GM21619 (cell line): Measurements from ENCODE around the gene NPL.

Experiments
- ATAC-seq: cut with Tn5 transposase; IDR thresholded peaks from one replicate; pipeline ENCODE4 v1.9.1; 2021; ENCODE audit not compliant: unreplicated experiment

The NPL gene

DNA sequence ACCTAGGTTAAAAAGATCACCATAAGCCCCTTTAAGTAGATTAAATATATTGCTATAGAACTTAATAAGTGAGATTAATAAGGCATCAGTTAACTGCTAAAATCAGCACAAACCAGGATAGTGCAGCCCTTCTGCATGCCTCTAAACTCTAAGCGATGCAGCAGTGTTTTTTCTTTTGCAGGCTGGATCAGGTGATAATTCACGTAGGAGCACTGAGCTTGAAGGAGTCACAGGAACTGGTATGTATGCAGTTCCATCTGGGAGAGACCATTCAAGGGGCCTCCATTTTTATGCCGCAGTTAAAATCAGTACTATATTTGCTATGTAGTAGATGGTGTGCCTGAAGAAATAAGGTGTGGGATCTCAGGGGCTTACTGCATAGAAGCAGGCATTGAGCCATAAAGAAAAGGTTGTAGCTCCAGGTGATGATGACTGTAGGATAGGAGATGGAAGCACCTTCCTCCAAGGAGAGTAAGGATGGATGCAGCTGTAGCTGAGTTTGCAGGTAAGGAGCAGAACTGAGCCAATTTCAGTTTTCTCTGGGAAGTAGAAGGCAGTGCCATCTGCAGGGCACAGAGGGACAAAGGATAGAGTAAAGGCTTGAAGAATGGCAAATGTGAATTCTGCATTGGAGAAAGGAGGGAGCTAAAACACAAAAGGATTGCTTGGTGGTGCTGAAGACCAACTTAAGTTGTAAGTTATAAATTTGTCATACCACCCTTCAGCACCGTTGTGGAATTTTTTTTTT is 22.6 kb downstream of the NPL start:
- ATAC-seq, result no peak

DNA sequence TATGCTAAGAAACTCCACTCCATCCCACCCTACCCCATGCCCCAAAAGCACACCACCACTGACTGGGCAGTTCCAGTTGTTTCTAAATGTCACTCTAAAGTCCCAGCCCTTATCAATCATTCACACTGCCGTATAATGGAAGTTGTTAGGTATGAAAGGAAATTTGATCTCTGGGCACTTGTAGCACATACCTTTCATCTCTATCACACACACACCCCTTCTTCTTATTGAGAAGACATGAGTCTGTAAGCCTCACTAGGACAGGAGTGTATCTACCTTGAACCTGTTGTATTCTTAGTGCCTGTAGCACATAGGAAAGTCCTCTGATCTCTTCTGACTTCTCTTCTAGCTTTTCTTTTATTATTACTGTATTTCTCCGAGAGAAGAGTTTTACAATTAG is 27.3 kb downstream of the NPL start:
- ATAC-seq, result no peak

DNA sequence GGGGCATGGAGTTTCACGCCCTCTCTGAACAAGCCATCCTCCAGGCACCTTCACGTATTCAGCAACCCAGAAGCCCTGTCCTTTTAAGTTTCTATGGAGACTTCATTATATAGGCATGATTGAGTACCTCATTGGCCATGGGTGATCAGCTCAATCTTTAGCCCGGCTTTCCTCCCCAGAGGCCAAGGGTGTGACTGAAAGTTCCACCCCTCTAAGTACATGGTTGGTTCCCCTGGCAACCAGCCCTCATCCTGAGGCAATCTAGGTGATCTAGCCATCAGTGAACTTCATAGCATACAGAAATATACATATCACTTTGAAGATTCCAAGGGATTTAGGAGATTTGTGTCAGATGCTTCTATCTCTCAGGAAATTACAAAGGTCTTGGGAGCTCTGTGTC is 28.2 kb downstream of the NPL start:
- no peak for ATAC-seq

DNA sequence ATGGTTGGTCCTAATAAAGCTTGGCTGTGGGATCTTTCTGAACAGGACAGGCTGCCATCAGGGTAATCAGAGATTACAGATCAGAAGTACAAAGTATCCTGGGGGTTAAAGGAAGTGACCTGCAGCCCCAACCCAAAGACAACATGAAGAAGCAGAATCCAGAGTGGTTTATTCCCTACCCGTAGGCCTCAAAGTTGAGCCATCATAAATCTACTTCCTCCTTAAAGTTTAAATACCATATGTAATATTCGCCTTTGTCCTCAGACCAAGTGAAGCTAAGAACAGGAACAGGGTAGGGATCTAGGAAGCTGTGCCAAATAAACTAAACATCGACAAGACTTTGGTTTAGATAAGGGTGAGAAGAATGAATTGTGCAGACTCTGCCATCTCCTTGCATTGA is 33.6 kb downstream of the NPL start:
- no peak for ATAC-seq

DNA sequence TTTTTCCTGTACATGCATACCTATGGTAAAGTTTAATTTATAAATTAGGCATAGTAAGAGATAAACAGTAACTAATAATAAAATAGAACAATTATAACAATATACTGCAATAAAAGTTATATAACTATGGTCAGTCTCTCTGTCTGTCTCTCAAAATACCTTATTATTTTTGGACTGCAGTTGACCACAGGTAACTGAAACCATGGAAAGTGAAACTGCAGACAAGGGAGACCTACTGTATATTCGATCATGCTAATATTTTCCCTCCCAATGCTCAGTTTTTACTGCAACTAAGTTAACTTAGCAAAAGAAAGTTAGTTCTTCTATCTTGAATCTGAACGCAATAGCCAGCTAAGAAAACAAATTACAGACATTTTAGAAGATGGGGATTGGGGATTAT is 37.3 kb downstream of the NPL start:
- ATAC-seq, result no peak

DNA sequence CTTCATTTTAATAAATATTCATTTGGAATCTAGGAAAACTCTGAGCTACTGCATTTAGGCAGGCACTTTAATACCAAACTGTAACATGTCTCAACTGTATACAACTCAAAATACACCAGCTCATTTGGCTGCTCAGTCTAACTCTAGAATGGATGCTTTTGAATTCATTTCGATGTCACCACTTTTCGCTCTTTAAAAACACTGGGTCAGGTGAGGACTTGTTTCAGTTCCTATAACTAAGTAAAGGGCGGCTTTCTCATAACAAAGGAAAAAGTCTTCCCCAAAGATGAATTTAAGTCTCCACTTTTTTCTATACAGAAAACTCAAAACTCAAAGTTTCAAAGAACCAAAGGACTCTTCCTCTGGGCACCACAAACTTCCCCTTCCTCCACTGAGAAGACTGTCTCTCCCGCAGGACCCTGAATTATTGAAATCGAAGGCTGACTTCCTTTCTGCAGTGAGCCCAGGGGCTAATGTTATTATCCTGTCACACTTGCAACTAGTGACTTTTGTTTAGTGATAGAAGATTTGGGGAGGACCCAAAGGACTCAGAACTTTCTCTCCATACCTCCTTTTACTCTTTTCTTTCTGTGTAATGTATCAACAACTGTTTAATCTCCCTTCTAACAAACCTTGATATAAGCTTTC is 39.8 kb downstream of the NPL start:
- ATAC-seq, result peak; percentile 73

DNA sequence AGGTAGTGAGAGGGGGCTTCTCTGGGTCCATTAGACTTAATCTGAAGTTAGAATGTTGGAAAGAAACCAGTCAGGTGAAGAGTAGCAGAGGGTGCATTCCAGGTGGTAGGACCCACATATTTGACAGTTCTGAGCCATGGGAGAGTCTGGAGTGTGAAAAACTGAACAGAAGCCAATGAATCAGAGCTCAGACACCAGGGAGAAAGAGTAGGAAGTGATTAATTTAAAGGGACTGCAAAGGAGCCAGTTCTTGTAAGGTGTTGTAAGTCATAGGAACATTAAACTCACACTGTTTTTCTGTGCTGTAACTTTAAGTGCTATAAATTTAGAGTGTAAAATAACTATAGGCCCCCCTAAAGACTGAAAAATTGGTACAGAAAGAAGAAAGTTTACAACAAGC is 43.7 kb downstream of the NPL start:
- no peak for ATAC-seq

DNA sequence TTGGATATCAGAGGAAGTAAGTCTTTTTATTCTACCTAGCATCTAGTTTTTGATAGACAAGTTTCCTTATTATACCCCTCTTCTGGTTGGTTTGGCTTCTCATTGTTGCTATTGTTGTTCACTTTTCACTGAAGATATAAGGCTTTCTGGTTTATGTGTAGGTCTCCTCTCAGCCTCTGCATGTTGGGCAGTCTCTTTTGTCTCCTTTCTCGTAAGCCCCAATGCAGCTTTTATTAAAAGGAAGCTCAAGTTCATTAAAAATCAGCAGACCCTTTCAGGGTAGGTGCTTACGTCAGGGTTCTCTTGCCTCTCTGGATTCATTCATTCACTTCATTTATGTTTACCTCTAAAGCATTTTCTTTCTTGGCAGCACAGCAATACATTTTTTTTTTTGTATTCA is 44.8 kb downstream of the NPL start:
- ATAC-seq, result no peak

DNA sequence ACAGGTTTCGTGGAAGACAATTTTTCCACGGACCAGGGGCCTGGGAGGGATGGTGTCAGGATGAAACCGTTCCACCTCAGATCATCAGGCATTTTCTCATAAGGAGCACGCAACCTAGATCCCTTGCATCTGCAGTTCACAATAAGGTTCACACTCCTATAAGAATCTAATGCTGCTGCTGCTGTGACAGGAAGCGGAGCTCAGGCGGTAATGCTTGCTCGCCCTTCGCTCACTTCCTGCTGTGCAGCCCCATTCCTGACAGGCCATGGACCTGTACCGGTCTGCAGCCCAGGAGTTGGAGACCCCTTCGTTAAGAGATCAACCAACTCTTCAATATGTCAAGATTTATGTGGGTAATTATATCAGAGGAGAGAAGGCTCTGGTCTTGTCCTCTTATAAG is 46.2 kb downstream of the NPL start:
- no peak for ATAC-seq

DNA sequence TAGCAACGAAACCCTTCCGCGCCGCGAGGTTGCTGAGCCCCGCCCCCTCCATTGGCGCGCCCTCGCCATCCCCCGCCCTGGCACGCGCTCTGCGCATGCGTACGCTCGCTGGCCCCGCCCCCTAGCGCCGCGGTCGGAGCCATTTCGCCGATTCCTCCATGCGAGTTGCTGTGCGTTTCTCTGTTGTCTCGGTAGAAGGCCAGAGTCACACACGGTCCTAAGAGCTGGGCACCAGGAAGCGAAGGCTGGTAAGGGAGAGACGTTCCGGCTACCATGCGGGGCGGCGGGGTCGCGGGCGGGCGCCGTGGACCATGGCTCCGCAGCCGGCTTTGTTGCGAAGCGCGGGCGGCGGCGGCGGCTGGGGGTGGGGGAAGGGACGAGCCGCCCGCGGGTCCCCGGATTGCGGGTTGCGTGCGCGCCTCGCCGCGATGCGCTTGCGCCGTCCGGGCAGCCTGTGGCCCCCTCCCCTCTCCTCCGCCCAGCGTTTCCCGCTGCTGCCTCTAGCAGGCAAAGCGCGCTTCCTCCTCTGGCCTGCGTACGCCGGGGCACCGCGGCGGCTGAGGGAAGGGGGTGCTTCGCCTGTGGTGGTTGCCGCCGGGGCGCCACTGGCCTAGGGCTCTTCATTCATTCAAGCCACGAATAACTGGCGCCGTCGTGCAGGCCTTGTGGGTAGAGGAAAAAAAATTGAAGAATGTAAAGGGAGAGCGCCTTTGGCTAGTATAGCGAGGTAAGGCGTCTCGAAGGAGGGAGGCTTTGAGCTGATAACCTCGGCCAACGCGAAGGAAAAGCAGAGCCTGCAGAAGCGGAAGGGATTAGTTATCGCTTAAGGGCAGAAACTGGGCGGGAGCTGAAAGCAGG is 49.9 kb downstream of the NPL start, which contains the start of gene DHX9:
TSS of gene DHX9 (plus strand) at position 139 of the 858 bp plus-strand sequence. CDS start 3,220 bp downstream, outside the sequence.
- ATAC-seq, result peak; percentile 73

DNA sequence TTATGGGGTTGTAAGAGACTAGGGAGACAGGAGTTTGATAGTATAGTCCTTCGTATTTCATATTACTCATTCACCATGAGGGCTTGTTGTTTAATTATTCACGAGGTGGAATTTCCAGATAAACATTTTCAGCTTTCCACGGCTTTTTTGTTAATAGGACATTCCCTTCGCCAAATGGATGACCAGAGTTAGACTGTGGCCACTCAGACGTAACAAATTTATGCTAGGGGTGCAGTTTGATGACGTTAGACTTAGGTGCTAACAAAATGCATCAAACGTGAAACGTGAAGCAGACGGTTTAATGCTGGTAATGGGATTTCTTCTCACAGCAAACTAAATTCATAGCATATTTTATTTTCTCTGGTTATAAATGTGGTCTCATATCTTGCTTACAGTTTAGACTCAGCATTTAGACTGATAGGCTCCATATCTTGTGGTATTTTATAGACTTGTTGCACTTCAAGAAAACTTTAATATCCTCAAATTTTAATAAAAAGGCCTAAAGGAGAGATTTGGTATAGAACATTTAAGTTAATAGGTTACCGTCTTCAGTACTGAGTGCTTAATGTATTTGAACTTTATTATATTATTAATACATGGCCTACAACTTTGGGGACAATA is 51.9 kb downstream of the NPL start:
- ATAC-seq, result no peak

DNA sequence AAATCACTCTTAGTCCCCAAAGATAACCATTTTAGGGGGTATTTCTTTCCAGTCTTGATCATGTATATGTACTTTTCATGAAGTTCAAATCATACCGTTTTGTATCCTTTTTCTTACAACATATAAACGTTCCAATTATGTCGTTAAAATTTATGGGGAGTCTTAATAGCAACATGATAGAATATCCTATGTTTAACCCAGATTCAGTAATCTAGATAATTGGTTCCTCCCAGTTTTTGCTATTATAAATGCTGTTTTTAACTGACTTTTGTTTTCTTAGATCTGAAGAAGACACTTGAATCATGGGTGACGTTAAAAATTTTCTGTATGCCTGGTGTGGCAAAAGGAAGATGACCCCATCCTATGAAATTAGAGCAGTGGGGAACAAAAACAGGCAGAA is 52.7 kb downstream of the NPL start:
- no peak for ATAC-seq

DNA sequence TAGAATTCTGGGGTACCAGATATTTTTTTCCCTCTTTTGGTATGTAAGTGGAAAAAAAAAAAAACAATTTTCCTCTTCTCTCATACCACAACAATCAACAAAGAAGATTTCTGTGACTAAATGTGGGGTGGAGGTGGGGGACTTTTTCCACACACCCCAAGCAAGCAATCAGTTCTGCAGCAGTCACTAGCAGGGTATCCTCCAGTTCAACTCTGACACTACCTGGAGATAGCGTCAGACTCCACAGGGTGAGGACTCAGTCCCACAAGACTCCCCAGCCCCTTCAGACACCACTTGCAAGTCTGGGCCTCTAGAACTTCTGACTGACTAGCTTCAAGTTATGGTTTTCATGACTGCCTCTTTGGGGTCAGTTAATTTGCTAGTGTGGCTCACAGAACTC is 55.8 kb downstream of the NPL start:
- ATAC-seq, result no peak

DNA sequence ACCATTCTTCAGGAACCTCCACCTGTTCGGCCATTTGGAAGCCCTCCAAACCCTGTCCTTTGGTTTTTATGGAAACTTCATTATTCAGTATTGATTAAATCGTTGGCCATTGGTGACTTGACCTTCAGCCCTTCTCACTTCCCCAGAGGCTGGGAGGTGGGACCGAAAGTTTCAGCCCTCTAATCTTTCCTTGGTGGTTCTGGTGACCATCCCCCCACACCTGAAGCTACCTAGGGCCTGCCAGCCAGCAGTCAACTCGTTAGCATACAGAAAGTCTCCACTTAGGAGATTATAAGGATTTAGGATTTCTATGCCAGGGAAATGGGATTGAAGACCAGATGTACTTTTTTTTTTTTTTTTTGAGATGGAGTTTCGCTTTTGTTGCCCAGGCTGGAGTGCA is 56.3 kb downstream of the NPL start:
- ATAC-seq, result no peak

DNA sequence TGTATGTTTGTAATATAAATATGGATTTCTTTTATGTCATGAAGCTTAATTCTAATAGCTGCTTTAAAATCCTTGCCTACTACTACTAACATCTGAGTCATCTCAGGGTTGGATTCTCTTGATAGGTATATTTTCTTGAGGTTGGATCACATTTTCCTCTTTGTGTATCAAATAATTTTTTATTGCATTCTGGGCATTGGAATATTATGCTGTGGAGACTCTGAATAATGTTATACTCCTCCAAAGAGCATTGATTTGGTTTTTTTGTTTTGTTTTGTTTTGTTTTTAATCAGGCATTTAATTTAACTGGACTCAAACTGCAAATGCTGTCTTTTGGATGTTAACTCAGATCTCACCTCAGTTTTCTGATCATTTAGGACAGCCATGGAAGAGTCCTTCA is 57.5 kb downstream of the NPL start:
- no peak for ATAC-seq

DNA sequence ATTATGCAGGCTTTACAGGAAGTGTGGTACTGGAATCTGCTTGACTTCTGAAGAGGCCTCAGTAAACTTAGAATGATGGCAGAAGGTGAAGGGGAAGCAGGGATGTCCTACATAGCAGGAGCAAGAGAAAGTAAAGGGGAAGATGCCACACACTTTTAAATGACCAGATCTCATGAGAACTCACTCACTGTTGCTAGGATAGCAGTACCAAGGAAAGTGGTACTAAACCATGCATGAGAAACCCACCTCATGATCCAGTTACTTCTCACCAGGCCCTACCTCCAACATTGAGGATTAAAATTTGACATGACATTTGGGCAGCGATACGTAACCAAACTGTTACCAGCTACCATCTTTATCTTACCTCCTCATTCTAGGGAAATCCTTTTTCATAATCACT is 59.2 kb downstream of the NPL start:
- no peak for ATAC-seq

DNA sequence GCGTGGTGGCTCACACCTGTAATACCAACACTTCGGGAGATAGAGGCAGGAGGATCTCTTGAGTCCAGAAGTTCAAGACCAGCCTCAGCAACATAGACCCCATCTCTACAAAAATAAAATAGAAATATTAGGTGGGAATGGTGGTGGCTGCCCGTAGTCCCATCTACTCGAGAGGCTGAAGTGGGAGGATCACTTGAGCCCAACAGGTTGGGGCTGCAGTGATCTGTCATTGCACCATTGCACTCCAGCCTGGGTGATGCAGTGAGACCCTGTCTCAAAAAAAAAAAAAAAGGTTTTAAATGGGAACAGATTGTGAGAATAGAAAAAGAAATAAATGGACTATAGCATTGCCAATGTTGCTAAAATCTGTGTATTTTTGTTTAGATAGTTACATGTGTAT is 60.7 kb downstream of the NPL start:
- ATAC-seq, result no peak

DNA sequence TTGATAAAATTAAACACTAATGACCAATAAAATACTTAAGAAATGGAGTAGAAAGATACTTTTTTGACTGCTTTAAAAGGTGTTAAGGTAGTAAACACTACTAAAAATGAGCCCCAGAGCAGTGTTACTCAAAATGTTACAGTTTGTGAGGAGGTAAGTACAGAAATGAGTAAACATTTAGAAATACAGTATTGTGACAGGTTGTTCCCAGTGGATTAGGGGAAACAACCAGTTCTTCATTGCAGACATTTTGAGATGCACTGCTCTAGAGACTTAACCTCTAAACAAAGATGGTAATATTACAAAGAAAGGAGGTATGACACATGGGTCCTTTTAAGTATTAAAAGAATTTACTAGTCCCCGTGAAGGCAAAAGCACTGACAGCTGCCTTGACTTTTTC is 62.3 kb downstream of the NPL start:
- ATAC-seq, result no peak

DNA sequence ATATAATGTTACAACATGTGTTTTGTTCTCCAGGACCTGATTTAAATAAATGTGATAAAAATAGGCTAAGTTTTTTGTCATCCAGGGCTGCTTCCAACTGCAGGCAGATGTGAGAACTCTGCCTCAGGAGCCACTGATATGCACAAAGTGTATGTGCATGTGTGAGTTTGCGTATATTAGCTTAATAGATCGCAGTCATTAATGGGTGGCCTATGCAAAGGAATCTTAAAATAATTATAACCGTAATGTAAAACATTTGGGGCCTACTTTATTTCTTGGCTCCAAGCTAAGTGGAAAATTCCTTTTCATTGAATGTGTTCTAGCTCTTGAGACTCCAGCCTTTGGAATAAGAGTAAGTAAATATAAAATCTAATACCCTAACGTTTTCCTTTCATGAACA is 66.3 kb downstream of the NPL start:
- no peak for ATAC-seq

DNA sequence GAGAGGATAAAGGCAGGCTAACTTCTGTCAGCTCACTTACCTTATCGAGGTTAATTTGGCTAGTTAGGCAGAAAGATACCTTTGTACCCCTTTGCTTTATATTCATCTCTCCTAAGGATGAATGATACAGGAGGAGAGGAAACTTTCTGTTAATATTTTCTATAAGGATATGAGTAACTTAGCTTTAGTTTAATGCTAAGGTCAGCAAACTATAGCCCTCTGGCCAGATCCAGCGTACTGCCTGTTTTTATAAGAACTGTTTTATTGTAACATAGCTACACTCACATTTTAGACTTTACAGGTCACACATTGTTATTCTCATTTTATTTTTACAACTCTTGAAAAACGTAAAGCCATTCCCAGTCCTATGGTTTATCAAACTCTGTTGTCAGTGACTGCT is 67.6 kb downstream of the NPL start:
- no peak for ATAC-seq

DNA sequence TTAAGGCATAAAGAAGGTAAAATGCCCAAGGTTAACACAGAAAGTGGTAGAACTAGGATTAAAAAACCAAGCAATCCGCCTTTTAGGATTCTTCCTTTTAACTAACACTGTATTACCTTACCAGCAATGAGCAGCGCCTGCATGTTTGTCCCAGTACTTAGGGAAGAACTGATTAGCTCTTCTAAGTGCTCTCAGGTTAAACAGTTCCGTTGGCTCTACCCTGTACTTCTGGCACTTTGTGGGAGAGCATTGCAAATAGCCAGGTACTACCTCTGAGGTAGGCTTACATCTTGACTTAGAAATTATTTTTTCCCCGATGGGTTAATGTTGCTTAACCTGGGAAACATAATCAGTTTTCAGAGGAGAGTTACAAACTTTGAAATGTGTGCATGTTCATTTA is 71.1 kb downstream of the NPL start:
- ATAC-seq, result no peak
